PC-3 (cell line): ENCODE data around the gene AOPEP. TPM values are rescaled to one million over a fixed set of nuclear protein-coding genes. Genes with fewer than 3 reads are reported as not detected.

Experiments used
- ATAC-seq: fragments of 200-7000 bp; cut with Tn5 transposase; 2 replicates; pipeline ENCODE4 v1.9.1; 2020; ENCODE audit warnings: mild to moderate bottlenecking, moderate library complexity
- BruUV-seq: library from RNA; stranded (reverse); fragments of 400-500 nt; replicated peaks from 2 replicates; lab custom pipeline; 2021; lab: Mats Ljungman, UMichigan
- CTCF ChIA-PET: fragments of 300-600 bp; sonication (Branson Sonifier 250); formaldehyde crosslinking; loops from one replicate; lab custom pipeline; 2022; ENCODE audit warnings: antibody characterized with exemption; lab: Charles Lee
- POLR2A ChIA-PET: fragments of 300-600 bp; sonication (Branson Sonifier 250); formaldehyde crosslinking; loops from one replicate; lab custom pipeline; 2022; ENCODE audit warnings: antibody characterized with exemption; ENCODE audit not compliant: unreplicated experiment; lab: Charles Lee
- DNase-seq: peaks from one replicate; pipeline ENCODE4 v3.0.0-alpha.2; 2015
- H2AFZ ChIP-seq: fragments of 300-600 bp; sonication (generic); 2 replicates; pipeline ENCODE4 v1.6.0; 2016; ENCODE audit warnings: antibody characterized with exemption, low read length
- H3F3A ChIP-seq: fragments of 300-600 bp; sonication (generic); one replicate; pipeline ENCODE4 v1.6.0; 2017; ENCODE audit warnings: antibody characterized with exemption, low read length, control low read depth, mild to moderate bottlenecking; ENCODE audit not compliant: unreplicated experiment
- H3K27ac ChIP-seq: fragments of 300-600 bp; sonication (generic); 2 replicates; pipeline ENCODE4 v1.5.1; 2016; ENCODE audit warnings: mild to moderate bottlenecking, low read length
- H3K27me3 ChIP-seq: fragments of 300-600 bp; sonication (generic); 2 replicates; pipeline ENCODE4 v1.6.1; 2016; ENCODE audit warnings: low read length, mixed read lengths
- H3K36me3 ChIP-seq: fragments of 300-600 bp; sonication (generic); 2 replicates; pipeline ENCODE4 v1.6.1; 2016; ENCODE audit warnings: low read depth, mixed run types, low read length, mixed read lengths
- H3K4me1 ChIP-seq: fragments of 300-600 bp; sonication (generic); 2 replicates; pipeline ENCODE4 v1.5.1; 2016; ENCODE audit warnings: low read length; ENCODE audit not compliant: insufficient read depth
- H3K4me2 ChIP-seq: fragments of 300-600 bp; sonication (generic); 2 replicates; pipeline ENCODE4 v1.6.0; 2016; ENCODE audit warnings: low read length
- H3K4me3 ChIP-seq: fragments of 300-600 bp; sonication (generic); 2 replicates; pipeline ENCODE4 v1.5.1; 2016; ENCODE audit warnings: mild to moderate bottlenecking, low read length, mixed read lengths
- H3K79me2 ChIP-seq: fragments of 300-600 bp; sonication (generic); 2 replicates; pipeline ENCODE4 v1.6.1; 2017; ENCODE audit warnings: low read length, mixed read lengths
- H3K9ac ChIP-seq: fragments of 300-600 bp; sonication (generic); 2 replicates; pipeline ENCODE4 v1.6.0; 2016; ENCODE audit warnings: mild to moderate bottlenecking, low read length
- H3K9me2 ChIP-seq: fragments of 300-600 bp; sonication (generic); replicated peaks from 2 replicates; pipeline ENCODE4 v1.6.1; 2016; ENCODE audit warnings: mixed run types, low read length, mixed read lengths
- H3K9me3 ChIP-seq: fragments of 300-600 bp; sonication (generic); 2 replicates; pipeline ENCODE4 v1.6.1; 2016; ENCODE audit warnings: low read length, mixed read lengths
- H4K20me1 ChIP-seq: fragments of 300-600 bp; sonication (generic); 2 replicates; pipeline ENCODE4 v1.6.1; 2016; ENCODE audit warnings: low read length, mixed read lengths
- CTCF ChIP-seq: fragments of 300-600 bp; sonication (generic); conservative IDR thresholded peaks from 2 replicates; pipeline ENCODE4 v1.5.1; 2017; ENCODE audit warnings: antibody characterized with exemption, low read depth, mild to moderate bottlenecking, low read length
- EZH2 ChIP-seq: fragments of 300-600 bp; sonication (generic); IDR thresholded peaks from one replicate; pipeline ENCODE4 v1.6.1; 2017; ENCODE audit warnings: antibody characterized with exemption, mild to moderate bottlenecking, low read length; ENCODE audit not compliant: unreplicated experiment
- EZH2phosphoT487 ChIP-seq: fragments of 300-600 bp; sonication (generic); IDR thresholded peaks from 2 replicates; pipeline ENCODE4 v1.6.1; 2018; ENCODE audit warnings: mild to moderate bottlenecking, antibody characterized with exemption, low read length, borderline replicate concordance
- intact Hi-C: fragments of 100-400 bp; cut with micrococcal nuclease; formaldehyde crosslinking; loops from 2 replicates; pipeline ENCODE4 v1.9.0; 2023
- total RNA-seq: library from RNA; depleted of rRNA; stranded (reverse); fragments of >200 nt; gene quantifications from 2 replicates; pipeline ENCODE4 v1.2.3, GENCODE V29; 2014

Gene AOPEP
- total RNA-seq, 1 experiment from 2014 or later = 23.1 TPM

- no peak overlapping the region for H2AFZ ChIP-seq
- H3K4me1 ChIP-seq = peaks cover 17% of the 10 kb centered on the region
- peak overlapping the region; percentile 51 for H3K27ac ChIP-seq
- H3F3A ChIP-seq = no peaks in the 10 kb centered on the region
- H3K9me2 ChIP-seq = no peaks in the 10 kb centered on the region
- no peak overlapping the region for H3K4me2 ChIP-seq
- H3K27me3 ChIP-seq = no peaks in the 10 kb centered on the region
- peaks cover 72% of the 10 kb centered on the region for H3K79me2 ChIP-seq
- no peaks in the 10 kb centered on the region; the same call in 1 of the 2 replicates for H3K36me3 ChIP-seq
- H3K9me3 ChIP-seq = no peaks in the 10 kb centered on the region
- intact Hi-C loops = no loop called here
- no peak overlapping the region for H3K4me3 ChIP-seq
- ChIA-PET POLR2A (interaction anchor here (0.5 kb wide), 1 partner anchor 41 kb away, joined by 4 read pairs; no protein-coding TSS in a partner anchor), CTCF (no interaction called here)
- no peak overlapping the region; the same call in 1 of the 2 replicates for H3K9ac ChIP-seq
- TF ChIP-seq EZH2 (no peak), EZH2phosphoT487 (no peak), CTCF (no peak)
- ATAC-seq (peak; percentile 12; the same call in 1 of the 2 replicates), DNase-seq (no peak)
- no peaks in the 10 kb centered on the region for H4K20me1 ChIP-seq
- BruUV-seq = no TSS peak
Observed at GRCh38 chr9:95031711-95032461, 305.4 kb downstream of the AOPEP start.

- DNase-seq = peak; percentile 68
- no peaks in the 10 kb centered on the region for H3K9me2 ChIP-seq
- peaks cover 21% of the 10 kb centered on the region for H3K4me1 ChIP-seq
- H3K4me2 ChIP-seq = no peak overlapping the region
- H3F3A ChIP-seq = no peaks in the 10 kb centered on the region
- H3K4me3 ChIP-seq = no peak overlapping the region
- H3K27me3 ChIP-seq = no peaks in the 10 kb centered on the region
- intact Hi-C loops = no loop called here
- no TSS peak for BruUV-seq
- no peaks in the 10 kb centered on the region; the same call in 1 of the 2 replicates for H3K36me3 ChIP-seq
- peak; percentile 90 for ATAC-seq
- no peak for TF ChIP-seq EZH2
- POLR2A ChIA-PET = interaction anchor here (0.5 kb wide), 1 partner anchor 41 kb away, joined by 4 read pairs; no protein-coding TSS in a partner anchor
- H2AFZ ChIP-seq = no peak overlapping the region
- H3K79me2 ChIP-seq = peaks cover 66% of the 10 kb centered on the region
- CTCF ChIA-PET = no interaction called here
- no peak overlapping the region for H3K9ac ChIP-seq
- peak overlapping the region; percentile 51 for H3K27ac ChIP-seq
- H4K20me1 ChIP-seq = no peaks in the 10 kb centered on the region
- H3K9me3 ChIP-seq = no peaks in the 10 kb centered on the region
Observed at GRCh38 chr9:95032580-95033341, 306.3 kb downstream of the AOPEP start.

DNA sequence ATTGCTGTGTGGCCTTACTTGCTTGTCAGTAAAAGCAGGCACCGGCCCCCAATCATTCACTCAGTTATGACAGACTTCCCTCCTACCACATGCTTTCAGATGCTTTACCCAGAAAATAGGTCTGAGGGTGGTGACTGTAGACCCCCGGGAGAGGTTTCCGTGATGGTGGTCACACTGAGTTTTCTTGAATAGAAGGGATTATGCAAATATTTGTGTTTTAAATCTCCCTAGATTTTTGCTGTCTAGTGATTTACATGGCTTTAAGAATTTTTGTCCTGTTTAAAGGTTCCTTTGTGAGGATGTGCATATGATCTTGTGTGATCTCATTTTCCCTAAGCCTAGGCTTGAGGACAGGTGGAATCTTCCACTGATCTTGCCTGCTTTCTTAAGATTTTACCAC, 309.3 kb downstream of the AOPEP start:
- H2AFZ ChIP-seq = no peak overlapping the region
- peaks cover 36% of the 10 kb centered on the region for H3K79me2 ChIP-seq
- DNase-seq (no peak), ATAC-seq (no peak)
- H3K27ac ChIP-seq = no peak overlapping the region
- TF ChIP-seq EZH2phosphoT487 (no peak), CTCF (no peak), EZH2 (no peak)
- no peak overlapping the region for H3K9ac ChIP-seq
- no peaks in the 10 kb centered on the region for H4K20me1 ChIP-seq
- no peaks in the 10 kb centered on the region for H3K9me2 ChIP-seq
- no peak overlapping the region for H3K4me2 ChIP-seq
- no peaks in the 10 kb centered on the region for H3K27me3 ChIP-seq
- ChIA-PET CTCF (no interaction called here), POLR2A (no interaction called here)
- peaks cover 21% of the 10 kb centered on the region for H3K4me1 ChIP-seq
- H3F3A ChIP-seq = no peaks in the 10 kb centered on the region
- H3K9me3 ChIP-seq = no peaks in the 10 kb centered on the region
- H3K36me3 ChIP-seq = no peaks in the 10 kb centered on the region
- BruUV-seq = no TSS peak
- no peak overlapping the region for H3K4me3 ChIP-seq
- intact Hi-C loops = no loop called here
